DMS153 treated with DMSO at 0.1 percent for 48 hours (cell line): ENCODE measurements around the gene PRMT1.
A peak's percentile ranks its signal among the peaks of the same experiment; 100 is the strongest.

ENCODE experiments used
- DNase-seq: peaks from one replicate; lab custom pipeline; 2025; ENCODE audit not compliant: unreplicated experiment; lab: John Stamatoyannopoulos, UW

PRMT1 gene

GRCh38 chr19:49687566-49688316 is 10.7 kb downstream of the PRMT1 start:
- DNase-seq, result no peak

GRCh38 chr19:49688531-49689132 is 11.6 kb downstream of the PRMT1 start:
- DNase-seq, result no peak

- DNase-seq, result no peak
Measured at GRCh38 chr19:49689133-49690078, 12.3 kb downstream of the PRMT1 start, which contains the start of gene ADM5. TSS of gene ADM5 (plus strand) at chr19:49689594. CDS start at chr19:49689838, 244 bp downstream.

DNA sequence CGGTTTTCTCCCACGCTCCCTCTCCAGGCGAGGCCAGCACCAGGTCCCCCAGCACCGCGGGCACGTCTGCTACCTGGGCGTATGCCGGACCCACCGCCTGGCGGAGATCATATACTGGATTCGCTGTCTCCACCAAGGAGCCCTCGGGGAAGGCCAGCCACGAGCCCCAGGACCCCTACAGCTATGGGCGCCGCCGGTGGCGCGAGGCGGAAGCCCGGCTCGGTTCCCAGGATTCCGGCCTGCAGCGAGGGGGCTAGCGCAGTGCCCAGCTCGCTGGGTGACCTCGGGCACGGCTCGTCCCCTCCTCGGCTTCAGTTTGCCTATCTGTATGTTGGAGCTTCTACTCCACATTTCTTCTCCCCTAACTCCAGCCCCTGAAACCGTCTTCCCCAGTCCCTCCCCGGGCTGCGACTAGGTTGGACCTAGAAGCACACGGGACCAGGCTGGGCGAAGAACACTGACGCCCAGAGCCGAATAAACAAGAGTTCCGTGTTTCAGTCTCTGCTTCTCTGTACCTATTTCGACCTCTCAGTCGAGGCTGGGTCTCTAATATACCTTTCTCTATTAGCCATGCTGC is 13.1 kb downstream of the PRMT1 start:
- peak; percentile 33 for DNase-seq

GRCh38 chr19:49690656-49691242 is 13.7 kb downstream of the PRMT1 start, which contains the start of gene CPT1C:
TSS of gene CPT1C (plus strand) at chr19:49691116. CDS start at chr19:49692253, 1,137 bp downstream.
- peak; percentile 81 for DNase-seq

- DNase-seq, result peak; percentile 42
Measured at GRCh38 chr19:49691243-49692146, 14.4 kb downstream of the PRMT1 start.

- DNase-seq, result no peak
Measured at GRCh38 chr19:49692147-49692506, 15.1 kb downstream of the PRMT1 start.

- no peak for DNase-seq
Measured at GRCh38 chr19:49696115-49696514, 19.0 kb downstream of the PRMT1 start.

GRCh38 chr19:49696865-49697264 is 19.8 kb downstream of the PRMT1 start:
- no peak for DNase-seq

GRCh38 chr19:49699364-49699763 is 22.3 kb downstream of the PRMT1 start:
- no peak for DNase-seq

DNA sequence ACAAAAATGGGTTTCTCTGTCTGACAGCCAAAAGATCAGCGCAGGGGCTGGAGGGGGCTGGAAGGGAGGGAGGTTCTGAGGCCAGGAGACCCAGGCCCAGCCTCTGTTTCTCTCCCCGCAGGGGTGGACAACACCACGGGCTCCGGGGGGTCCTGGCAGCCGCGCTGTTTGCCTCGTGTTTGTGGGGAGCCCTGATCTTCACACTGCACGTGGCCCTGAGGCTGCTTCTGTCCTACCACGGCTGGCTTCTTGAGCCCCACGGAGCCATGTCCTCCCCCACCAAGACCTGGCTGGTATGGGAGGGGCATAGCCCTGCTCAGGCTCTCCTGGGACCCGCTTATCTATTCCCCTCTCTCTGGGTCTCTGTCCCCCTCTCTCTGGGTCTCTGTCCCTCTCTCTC is 23.5 kb downstream of the PRMT1 start:
- DNase-seq, result no peak

DNA sequence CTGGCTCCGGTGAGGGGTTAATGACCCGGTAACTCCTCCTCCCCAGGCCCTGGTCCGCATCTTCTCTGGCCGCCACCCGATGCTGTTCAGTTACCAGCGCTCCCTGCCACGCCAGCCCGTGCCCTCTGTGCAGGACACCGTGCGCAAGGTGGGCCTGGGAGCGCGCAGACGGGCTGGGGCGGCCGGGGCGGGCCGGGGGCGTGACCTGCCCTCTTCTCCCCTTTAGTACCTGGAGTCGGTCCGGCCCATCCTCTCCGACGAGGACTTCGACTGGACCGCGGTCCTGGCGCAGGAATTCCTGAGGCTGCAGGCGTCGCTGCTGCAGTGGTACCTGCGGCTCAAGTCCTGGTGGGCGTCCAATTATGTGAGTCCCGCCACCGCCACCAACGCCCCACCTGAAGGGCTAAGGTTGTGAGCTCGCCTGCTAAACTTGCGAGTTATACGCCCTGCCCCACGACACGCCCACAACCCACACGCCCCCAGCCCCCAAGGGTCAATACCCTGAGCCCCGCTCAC is 24.3 kb downstream of the PRMT1 start:
- DNase-seq, result no peak

GRCh38 chr19:49704888-49705642 is 28.0 kb downstream of the PRMT1 start:
- no peak for DNase-seq

DNA sequence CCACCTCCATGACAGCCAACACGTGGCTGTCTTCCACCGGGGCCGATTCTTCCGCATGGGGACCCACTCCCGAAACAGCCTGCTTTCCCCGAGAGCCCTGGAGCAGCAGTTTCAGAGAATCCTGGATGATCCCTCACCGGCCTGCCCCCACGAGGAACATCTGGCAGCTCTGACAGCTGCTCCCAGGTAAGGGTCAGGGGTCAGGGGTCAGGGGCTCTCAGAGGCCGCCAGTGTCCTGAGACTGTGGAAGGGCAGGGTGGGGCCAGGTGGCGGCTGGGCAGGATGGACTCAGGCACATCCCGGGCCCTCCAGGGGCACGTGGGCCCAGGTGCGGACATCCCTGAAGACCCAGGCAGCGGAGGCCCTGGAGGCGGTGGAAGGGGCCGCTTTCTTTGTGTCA is 28.8 kb downstream of the PRMT1 start:
- no peak for DNase-seq

GRCh38 chr19:49710372-49710951 is 33.4 kb downstream of the PRMT1 start:
- DNase-seq, result no peak

DNA sequence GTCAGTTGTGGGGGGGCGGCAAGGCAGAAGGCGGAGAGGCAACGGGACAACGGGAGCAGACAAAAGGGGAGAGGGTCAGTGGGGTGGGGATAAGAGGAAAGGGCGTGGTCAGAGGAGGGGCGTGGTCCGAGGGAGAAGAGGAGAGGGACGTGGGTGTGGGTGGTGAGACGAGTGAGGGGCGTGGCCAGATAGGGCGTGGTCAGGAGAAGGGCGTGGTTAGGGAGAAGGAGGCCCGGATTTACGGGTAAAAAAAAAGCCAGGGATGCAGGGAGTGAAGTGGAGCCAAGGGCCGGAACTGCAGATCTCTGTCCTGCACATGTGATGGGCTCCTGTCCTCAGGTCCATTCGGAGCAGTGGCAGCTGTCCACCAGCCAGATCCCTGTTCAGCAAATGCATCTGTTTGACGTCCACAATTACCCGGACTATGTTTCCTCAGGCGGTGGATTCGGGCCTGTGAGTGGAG is 35.4 kb downstream of the PRMT1 start:
- DNase-seq, result no peak

DNA sequence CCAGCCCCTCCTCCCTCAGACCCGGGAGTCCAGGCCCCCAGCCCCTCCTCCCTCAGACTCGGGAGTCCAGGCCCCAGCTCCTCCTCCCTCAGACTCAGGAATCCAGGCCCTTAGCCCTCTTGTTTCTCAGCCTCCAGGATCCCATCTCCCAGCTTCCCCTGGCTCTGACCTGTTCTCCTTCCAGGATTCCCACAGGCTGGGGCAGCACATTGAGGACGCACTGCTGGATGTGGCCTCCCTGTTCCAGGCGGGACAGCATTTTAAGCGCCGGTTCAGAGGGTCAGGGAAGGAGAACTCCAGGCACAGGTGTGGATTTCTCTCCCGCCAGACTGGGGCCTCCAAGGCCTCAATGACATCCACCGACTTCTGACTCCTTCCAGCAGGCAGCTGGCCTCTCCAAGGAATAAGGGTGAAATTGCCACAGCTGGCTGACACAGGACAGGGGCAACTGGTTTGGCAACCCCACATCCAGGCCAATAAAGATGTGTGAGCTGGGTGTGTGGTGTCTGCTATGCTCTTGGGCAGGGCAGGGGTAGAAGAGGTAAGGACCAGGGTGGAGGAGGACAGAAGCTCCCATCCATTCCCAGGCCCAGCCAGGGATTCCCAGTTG is 36.3 kb downstream of the PRMT1 start:
- DNase-seq, result no peak

DNA sequence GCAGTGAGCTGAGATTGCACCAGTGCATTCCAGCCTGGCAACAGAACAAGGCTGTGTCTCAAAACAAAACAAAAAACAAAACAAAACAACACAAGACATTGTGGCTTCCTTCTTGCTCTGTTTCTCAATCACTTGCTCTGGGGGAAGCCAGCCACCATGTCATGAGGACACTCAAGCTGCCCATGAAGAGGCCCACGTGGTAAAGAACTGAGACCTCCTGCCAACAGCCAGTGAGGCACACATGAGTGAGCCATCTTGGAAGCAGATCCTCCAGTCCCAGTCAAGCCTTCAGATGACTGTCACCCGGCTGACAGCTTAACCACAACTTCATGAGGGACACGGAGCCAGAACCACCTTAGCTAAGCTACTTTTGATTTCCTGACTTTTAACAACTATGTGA is 39.1 kb downstream of the PRMT1 start:
- no peak for DNase-seq
